D721Med (cell line): ENCODE measurements around the gene NKX2-2.
A peak's percentile ranks its signal among the peaks of the same experiment; 100 is the strongest.
"Not testable (repeated sequence)": the region's sequence is repeated elsewhere in the genome, so short reads cannot be mapped to it uniquely, and the experiment has no call there.

Experiments used
- DNase-seq: peaks from one replicate; pipeline ENCODE4 v3.0.0; 2011; ENCODE audit warnings: low spot score; ENCODE audit not compliant: insufficient read length
- FAIRE-seq: peaks from 2 replicates; lab custom pipeline; 2011; peaks lifted over from hg19 to GRCh38; lab: Jason Lieb, UNC
- CTCF ChIP-seq: IDR thresholded peaks from 2 replicates; pipeline ENCODE4 v1.5.1; 2012; ENCODE audit warnings: mild to moderate bottlenecking, control low read depth; ENCODE audit not compliant: insufficient read depth; ENCODE audit errors: missing control alignments

Gene NKX2-2

DNA sequence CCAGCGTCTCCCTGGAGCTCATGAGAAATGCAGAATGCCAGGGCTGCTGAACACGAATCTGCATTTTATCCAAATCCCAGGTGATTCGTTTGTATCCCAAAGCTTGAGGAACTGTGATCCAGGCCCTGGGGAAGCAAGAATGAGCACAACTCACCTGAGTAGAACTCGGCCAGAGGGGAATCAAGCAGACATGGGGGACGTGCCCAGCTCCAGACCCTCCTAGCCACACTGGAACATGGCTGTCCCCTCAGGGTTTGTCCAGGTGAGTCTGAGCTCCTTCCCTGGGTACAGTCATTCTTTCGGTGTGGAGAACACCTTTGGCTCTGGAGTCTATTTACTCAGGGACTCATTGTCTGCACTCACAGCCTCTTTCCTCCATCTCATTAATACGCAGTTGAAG, 13.3 kb downstream of the NKX2-2 start:
- DNase-seq (no peak), FAIRE-seq (no peak)
- no peak for TF ChIP-seq CTCF

- no peak for TF ChIP-seq CTCF
- DNase-seq, result no peak
- no peak for FAIRE-seq
Observed at GRCh38 chr20:21499641-21500040, 14.2 kb downstream of the NKX2-2 start.

DNA sequence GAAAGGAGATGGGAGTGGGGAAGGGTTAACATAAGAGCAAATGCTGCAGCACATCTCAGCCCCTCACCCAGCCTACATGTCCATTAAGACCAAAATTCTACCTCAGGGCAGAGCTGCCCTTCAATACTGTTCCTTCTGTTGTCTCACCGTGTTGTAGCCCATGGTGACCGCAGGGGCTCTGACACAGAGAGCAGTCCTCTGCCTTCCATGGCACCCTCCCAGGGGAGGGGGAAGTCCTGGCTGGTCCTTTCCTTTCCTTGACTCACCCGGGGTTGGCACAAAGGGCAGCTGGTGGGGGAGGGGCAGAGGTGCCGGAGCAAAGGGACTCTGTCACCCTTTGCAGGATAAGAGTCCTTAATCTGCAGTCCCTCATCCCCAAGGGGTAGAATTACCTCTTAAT, 15.2 kb downstream of the NKX2-2 start:
- no peak for TF ChIP-seq CTCF
- no peak for DNase-seq
- no peak for FAIRE-seq

- FAIRE-seq, result no peak
- TF ChIP-seq CTCF, result no peak
- no peak for DNase-seq
Observed at GRCh38 chr20:21498195-21498594, 15.7 kb downstream of the NKX2-2 start.

- FAIRE-seq (no peak), DNase-seq (no peak)
- no peak for TF ChIP-seq CTCF
Observed at GRCh38 chr20:21496452-21496851, 17.4 kb downstream of the NKX2-2 start.

GRCh38 chr20:21493049-21493448, 20.8 kb downstream of the NKX2-2 start:
- no peak for TF ChIP-seq CTCF
- DNase-seq (no peak), FAIRE-seq (no peak)

- no peak for FAIRE-seq
- TF ChIP-seq CTCF, result peak; percentile 16
- no peak for DNase-seq
Observed at GRCh38 chr20:21490105-21490504, 23.8 kb downstream of the NKX2-2 start.

- FAIRE-seq, DNase-seq: not testable (repeated sequence)
Observed at GRCh38 chr20:21480144-21480543, 33.7 kb downstream of the NKX2-2 start.
